GM19240 (cell line): ENCODE data around the gene B4GALT6.

Experiments
- DNase-seq: peaks from one replicate; pipeline ENCODE4 v3.0.0; 2011; ENCODE audit warnings: low spot score; ENCODE audit not compliant: insufficient read length

B4GALT6 gene

DNA sequence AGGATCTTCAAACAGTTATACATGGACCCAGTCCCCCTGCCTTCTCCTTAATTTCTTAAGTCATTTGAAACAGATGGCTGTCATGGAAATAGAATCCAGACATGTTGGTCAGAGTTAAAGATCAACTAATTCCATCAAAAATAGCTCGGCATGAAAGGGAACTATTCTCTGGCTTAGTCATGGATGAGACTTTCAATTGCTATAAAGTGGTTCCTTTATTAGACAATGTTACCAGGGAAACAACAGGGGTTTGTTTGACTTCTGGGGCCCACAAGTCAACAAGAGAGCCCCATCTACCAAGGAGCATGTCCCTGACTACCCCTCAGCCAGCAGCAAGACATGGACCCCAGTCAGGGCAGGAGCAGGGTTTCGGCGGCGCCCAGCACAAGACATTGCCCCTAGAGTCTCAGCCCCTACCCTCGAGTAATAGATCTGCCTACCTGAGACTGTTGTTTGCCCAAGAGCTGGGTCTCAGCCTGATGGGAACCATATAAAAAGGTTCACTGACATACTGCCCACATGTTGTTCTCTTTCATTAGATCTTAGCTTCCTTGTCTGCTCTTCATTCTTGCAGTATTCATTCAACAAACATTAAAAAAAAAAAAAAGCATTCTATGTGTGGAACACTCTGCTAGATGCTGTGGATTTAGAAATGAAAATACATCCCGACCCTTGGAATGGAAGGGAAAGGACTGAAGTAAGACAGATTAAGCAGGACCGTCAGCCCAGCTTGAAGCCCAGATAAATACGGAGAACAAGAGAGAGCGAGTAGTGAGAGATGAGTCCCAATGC is 88.1 kb downstream of the B4GALT6 start:
- DNase-seq, result no peak

DNA sequence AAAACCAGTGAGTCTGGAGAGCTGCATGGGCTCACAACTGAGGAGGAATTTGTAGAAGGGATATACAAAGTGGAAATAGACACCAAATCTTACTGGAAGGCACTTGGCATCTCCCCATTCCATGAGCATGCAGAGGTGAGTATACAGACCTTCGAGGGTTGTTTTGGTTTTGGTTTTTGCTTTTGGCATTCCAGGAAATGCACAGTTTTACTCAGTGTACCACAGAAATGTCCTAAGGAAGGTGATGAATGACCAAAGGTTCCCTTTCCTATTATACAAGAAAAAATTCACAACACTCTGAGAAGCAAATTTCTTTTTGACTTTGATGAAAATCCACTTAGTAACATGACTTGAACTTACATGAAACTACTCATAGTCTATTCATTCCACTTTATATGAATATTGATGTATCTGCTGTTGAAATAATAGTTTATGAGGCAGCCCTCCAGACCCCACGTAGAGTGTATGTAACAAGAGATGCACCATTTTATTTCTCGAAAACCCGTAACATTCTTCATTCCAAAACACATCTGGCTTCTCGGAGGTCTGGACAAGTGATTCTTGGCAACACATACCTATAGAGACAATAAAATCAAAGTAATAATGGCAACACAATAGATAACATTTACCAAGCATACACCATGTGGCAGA is 89.1 kb downstream of the B4GALT6 start:
- DNase-seq, result no peak

DNA sequence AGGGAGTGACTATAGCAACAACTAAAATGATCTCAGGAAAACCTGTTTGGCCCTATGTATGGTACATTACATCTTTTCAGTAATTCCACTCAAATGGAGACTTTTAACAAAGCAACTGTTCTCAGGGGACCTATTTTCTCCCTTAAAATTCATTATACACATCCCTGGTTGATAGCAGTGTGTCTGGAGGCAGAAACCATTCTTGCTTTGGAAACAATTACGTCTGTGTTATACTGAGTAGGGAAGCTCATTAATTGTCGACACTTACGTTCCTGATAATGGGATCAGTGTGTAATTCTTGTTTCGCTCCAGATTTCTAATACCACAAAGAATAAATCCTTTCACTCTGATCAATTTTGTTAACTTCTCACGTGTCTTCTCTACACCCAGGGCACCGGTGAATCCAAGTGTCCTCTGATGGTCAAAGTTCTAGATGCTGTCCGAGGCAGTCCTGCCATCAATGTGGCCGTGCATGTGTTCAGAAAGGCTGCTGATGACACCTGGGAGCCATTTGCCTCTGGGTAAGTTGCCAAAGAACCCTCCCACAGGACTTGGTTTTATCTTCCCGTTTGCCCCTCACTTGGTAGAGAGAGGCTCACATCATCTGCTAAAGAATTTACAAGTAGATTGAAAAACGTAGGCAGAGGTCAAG is 91.7 kb downstream of the B4GALT6 start:
- DNase-seq, result no peak

DNA sequence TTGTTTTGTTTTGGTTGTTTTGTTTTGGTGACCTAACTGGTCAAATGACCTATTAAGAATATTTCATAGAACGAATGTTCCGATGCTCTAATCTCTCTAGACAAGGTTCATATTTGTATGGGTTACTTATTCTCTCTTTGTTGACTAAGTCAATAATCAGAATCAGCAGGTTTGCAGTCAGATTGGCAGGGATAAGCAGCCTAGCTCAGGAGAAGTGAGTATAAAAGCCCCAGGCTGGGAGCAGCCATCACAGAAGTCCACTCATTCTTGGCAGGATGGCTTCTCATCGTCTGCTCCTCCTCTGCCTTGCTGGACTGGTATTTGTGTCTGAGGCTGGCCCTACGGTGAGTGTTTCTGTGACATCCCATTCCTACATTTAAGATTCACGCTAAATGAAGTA is 92.8 kb downstream of the B4GALT6 start, which contains the start of gene TTR:
Gene TTR (plus strand): TSS at position 250 of the 400 bp plus-strand sequence. CDS start 26 bp downstream, at position 276.
- no peak for DNase-seq

DNA sequence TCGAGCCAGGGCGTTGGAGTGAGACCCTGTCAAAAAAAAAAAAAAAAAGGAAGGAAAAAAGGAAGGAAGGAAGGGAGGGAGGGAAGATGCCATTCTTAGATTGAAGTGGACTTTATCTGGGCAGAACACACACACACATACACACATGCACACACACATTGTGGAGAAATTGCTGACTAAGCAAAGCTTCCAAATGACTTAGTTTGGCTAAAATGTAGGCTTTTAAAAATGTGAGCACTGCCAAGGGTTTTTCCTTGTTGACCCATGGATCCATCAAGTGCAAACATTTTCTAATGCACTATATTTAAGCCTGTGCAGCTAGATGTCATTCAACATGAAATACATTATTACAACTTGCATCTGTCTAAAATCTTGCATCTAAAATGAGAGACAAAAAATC is 93.3 kb downstream of the B4GALT6 start:
- DNase-seq, result no peak

DNA sequence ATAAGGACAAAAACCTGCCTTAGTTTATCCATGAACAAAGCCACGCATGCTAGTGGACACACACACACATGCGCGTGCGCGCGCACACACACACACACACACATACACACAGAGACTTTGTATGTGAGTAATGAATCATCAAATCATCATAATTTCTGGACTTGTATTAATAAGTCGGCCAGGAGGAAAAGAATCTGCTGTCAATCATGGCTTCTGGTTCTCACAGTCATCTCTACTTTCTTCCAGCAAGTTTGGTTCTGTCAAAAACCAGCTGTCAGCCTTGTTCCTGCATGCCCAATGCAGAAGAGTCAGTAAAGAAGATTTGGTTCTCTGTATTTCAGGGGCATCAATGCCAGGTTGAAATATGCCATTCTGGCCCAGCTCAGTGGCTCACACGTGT is 93.8 kb downstream of the B4GALT6 start:
- no peak for DNase-seq

DNA sequence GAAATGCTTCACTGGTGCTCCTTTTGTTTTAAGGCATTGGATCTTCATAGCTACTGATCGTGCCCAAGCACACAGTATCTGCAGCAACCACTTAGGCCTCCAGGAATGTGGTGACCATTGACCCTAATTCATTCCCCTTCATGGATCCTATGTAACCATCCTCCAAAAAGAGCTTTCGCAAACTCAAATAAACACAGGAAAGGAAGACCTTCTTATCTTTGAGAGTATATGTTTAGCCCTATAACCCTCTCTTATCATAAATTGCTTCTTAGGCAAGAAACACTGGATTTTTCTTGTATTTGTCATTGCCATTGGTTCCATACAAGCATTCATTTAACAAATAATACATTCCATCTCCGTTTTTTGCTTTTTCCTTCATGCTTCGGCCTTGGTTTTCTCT is 96.9 kb downstream of the B4GALT6 start:
- DNase-seq, result no peak

DNA sequence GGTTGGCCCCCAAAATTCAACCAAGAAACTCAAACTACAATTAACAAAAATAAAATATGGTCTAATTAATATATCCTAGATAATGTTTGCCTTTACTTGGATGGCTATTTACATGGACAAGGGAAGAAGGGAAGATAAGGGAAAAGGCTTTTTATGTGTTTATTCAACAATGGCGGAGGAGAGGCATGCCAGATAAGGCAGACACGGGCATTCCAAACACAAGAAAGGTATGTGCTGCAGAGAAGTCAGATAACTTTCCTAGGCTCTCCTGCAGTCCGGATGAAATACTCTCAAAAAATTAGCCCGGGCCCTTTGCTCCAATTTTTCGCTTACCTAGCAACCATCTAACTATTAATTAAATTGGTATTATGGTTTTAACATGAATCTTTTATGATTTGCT is 97.8 kb downstream of the B4GALT6 start:
- no peak for DNase-seq

DNA sequence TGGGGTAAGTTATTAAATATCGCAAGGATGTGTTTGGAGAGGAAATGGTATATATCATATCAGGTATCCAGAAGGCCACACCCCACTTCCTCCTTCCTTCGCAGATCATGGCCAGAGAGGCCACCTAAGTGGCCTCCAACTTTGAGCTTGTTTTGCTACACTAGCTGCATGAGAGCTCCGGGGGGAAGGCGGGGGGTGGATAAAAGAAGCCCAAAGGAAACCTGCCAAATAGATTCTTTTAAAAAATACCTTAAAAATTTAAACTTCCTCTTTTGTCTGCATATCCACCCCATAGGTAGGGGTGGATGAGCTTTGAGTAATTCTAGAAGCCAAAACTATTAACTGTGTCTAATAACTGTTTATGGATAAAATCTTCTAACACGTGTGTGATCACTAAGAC is 98.4 kb downstream of the B4GALT6 start:
- no peak for DNase-seq

DNA sequence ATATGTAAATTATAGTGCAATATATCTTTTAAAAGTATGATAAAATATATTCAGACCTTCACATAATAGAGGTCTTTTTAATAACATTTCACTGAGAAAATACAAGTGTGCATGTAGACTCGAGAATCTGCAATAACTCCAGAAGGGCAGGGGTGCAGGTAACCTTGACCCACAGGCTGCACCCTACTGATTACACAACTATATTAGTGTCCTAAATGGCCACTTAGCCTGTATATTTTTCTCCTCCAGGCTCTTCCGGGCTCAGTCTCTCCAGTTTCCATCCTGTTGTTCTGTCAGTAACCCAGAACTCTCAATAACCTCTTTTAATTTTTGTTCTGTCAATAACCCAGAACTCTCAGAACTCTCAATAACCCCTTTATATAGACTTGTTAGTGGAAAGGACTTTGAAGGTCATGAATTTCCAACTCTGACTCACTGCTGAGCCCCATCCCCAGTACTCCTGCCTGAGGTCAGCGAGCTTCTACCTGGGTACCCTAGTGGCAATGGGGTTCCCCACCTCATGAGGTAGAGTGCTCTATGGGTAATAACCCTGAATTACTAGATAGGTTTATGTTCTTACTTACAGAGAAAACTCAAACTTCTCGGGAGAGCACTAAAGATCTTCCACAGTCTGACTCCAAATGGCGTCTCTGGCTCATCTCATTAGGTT is 101.1 kb downstream of the B4GALT6 start:
- no peak for DNase-seq

DNA sequence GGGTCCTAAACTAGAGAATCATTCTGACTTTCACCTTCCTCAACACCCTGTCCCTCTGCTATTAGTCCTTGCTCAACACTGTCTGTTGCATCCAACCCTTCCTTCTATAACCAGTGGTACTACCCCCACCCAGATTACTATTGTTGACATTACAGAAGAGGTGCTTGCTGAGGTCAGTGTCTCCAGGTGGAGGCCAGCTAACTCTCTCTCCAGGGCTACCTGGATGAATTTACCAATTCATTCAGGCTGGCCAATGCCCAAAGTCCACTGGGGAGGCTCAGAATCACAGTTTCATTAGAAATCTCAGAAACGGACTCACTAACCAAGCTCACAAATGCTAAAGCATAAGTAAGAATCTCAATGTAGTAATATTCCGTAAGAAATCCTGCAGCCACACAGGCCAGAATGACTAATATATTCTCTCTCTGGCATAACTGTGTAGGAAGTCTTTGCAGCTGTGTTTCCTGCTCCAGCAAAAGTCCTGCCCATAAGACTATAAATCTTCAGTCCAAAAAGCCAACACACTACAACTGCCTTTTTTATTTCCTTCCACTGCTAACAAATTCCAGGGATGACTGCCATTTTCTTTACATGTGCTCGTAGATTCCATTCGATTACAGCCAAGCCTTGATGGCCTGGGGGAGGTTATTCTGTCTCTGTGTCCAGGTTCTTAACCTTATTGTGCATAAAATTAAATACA is 102.7 kb downstream of the B4GALT6 start:
- no peak for DNase-seq

DNA sequence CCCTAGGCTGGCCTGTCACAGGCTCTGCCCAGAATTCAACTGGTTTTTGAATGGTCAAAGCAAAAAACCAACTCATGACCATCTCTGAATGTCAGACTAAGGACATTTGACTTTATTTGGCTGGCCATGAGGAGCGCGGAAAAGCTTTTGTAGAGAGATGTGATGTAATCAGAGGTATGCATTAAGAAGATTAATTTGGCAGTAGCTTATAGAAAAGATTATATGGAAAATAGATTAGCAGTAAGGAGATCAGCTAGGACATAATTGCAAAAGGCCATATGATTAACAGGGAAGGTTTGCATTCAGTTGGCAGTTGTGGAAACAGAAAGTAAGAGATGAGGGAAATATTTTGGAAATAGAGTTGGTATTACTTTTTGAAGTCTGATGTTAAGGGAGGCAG is 105.0 kb downstream of the B4GALT6 start:
- DNase-seq, result no peak

DNA sequence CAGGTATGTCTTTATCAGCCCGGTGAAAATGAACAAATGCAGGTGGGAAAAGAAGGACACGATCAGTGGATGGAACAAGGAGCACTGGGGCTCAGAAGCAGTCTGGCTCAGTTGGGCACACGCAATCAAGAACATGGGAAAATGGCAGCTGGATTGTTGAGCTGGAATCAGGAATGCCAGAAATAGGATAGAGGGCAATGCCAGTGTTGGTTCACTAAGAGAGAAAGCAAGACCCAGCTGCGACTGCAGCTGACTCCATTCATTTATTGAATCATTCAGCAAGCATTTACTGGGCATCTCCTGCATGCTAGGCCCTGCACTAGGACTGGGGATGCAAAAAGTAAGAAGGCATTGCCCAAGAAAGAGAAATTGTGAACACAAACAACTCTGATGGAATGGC is 106.3 kb downstream of the B4GALT6 start:
- no peak for DNase-seq

DNA sequence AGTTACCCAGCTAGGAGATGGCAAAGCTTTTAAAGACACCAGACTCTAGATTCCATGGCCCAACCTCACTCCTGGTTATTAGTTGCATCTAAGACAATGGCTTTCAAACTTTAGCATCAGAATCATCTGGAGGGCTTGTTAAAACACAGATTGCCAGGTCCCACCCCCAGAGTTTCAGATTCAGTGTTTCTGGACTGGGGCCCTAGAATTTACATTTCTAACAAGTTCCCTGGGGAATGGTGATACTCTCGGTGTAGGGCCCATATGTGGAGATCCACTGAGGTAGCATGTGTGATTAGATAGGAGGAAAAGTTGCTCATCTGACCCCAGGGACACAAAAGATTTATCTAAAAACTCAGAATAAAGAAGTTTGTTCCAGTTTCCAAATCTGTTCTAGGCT is 107.2 kb downstream of the B4GALT6 start:
- no peak for DNase-seq

DNA sequence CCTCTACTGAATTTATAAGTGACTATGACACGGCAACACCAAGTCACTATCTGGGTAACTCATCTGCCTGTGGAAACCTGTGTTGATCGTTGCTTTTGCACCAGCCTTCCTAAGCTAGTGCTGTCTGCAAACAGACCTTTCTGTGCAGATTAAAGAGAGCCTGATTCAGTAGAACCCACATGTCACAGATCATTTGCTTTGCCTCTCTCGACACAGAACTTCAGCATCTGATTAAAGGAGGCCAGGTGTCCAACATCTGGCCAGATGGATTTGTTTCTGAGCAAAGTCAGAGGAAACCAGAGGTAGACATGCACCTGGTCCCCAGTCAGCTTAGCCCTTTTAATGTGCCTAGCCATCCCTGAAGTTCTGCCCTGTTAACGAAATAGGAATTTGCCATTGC is 107.7 kb downstream of the B4GALT6 start:
- no peak for DNase-seq

DNA sequence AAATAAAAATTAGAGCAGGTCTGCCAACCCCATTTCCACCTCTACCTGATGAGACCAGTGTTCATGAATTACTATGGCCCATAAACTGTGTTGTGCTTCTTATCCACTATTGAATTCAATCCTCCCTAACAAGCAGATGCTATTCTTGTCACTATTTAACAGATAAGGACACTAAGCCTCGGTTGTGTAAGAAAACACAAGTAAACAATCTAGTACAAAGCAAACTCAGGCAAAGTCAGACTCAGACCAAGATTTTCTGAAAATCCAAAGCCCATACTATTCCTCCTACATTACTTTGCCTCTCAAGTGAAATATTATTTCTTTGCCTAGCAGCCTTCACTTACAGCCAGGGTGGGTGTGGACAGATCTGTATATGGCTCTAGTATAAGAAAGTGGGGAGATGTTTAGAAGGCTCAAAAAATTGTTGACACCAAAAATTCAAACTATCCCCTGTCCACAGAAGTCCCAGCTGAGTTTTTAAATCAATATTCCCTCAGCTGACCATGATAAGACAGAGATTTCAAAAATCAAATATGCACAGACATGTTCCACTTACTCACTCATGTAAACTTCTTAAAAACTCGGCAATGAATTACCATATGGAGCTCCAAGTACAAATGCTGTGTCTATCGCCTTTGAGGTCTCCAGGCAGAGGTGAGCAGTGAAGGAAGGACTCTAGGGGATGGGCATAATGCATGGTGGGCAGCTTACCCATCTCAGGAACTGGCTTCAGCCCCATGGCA is 108.7 kb downstream of the B4GALT6 start:
- no peak for DNase-seq

DNA sequence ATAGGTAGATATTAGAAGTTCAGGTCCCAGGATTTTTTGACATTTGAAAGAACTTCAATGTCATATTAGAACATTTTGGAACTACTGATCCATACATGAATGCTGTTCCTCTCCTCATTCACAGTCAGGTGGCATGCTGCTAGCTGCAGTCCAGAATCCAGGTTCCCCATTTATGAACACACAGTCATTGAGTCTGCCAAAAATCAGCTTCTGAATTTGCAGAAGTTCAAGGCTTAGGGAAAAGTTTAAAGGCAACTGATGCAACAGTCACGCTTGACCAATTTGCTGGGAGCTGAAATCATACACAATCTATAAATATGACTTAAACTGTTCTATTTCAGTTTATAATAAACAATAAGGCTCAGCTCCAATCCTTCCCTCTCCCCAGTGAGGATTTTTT is 110.0 kb downstream of the B4GALT6 start:
- DNase-seq, result no peak
